ENCODE data around the gene TMEM129.

DNA sequence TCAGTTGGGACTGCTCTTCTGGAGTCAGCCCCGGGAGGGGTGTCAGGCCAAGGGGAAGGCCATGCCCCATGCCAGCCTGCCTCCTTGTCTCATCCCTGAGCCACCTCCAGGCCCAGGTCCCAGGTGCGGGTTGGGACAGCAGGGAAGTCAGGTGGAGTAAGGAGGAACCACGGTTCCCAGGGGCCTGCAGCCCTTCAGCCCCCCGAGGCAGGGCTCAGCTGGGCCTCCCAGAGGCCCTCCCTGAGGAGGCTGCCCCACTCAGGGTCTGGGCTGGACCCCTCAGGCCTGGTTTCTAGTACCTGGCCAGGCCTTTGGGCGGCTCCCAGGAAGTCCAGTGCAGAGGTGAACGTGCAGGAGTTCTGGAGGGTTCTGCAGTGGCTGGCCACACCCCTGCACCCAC lies 48.6 kb upstream of the TMEM129 start:
- no peak for TF ChIP-seq CTCF (conservative IDR thresholded peaks at IDR 0.05; ENCODE audit: low read length)
- TF ChIP-seq EZH2phosphoT487 (IDR thresholded peaks at IDR 0.05; ENCODE audit: borderline replicate concordance, low read depth, low read length): no peak

All from OCI-LY7 (cell line).